Measurements from ENCODE around the gene KRT35. TPM values are rescaled to one million over a fixed set of nuclear protein-coding genes. Genes with fewer than 3 reads are reported as not detected.

KRT35 gene
- total and polyA plus RNA-seq, 2 of the 13 experiments (the other 11 are each of a cell fraction or from before 2014, with no cell fraction given), result not detected

DNA sequence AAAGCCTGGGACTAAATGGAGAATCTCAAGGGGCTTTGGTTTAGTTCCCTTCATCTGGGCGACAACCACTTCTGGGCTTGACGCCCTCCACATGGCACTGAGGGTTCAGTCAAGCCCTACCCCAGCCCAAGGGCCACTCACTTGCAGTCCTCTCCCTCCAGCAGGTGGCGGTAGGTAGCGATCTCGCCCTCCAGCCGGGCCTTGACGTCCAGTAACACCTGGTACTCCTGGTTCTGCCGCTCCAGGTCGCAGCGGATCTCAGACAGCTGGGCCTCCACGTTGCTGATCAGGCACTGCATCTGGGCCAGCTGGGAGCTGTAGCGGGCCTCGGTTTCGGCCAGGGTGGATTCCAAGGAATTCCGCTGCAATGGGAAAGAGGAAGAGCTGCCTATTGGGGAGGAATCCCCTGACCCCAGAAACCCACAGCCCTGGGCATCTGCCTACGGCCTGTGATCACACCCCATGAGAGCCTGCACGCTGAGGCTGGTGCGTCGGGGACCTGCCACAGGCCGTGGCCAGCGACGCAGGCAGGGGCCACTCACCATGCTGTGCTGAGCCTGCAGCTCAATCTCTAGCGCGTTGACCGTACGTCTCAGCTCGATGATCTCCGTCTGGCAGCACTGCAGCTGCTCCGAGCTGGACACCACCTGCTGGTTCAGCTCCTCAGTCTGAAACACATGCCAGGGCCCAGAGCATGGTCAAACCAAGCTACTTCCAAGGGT lies 6.0 kb upstream of the KRT35 start (continued):
- TF ChIP-seq, protein P1, sequence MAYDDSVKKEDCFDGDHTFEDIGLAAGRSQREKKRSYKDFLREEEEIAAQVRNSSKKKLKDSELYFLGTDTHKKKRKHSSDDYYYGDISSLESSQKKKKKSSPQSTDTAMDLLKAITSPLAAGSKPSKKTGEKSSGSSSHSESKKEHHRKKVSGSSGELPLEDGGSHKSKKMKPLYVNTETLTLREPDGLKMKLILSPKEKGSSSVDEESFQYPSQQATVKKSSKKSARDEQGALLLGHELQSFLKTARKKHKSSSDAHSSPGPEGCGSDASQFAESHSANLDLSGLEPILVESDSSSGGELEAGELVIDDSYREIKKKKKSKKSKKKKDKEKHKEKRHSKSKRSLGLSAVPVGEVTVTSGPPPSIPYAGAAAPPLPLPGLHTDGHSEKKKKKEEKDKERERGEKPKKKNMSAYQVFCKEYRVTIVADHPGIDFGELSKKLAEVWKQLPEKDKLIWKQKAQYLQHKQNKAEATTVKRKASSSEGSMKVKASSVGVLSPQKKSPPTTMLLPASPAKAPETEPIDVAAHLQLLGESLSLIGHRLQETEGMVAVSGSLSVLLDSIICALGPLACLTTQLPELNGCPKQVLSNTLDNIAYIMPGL (CRISPR knock-in tag; IDR thresholded peaks at IDR 0.05; ENCODE audit: borderline replicate concordance in 1 of 2, low read depth in 1 of 2), result 0 out of 4 replicates have a peak, but pooled peaks of 1 of the 2 experiments have one; percentile 40
- no peak for TF ChIP-seq ZNF24 (IDR thresholded peaks at IDR 0.05)
- TF ChIP-seq, protein P2, sequence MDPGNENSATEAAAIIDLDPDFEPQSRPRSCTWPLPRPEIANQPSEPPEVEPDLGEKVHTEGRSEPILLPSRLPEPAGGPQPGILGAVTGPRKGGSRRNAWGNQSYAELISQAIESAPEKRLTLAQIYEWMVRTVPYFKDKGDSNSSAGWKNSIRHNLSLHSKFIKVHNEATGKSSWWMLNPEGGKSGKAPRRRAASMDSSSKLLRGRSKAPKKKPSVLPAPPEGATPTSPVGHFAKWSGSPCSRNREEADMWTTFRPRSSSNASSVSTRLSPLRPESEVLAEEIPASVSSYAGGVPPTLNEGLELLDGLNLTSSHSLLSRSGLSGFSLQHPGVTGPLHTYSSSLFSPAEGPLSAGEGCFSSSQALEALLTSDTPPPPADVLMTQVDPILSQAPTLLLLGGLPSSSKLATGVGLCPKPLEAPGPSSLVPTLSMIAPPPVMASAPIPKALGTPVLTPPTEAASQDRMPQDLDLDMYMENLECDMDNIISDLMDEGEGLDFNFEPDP (CRISPR knock-in tag; conservative IDR thresholded peaks at IDR 0.05), result no peak
- no peak for TF ChIP-seq SNAI1 (CRISPR knock-in tag; IDR thresholded peaks at IDR 0.05; ENCODE audit: borderline replicate concordance)
- TF ChIP-seq, protein P3, sequence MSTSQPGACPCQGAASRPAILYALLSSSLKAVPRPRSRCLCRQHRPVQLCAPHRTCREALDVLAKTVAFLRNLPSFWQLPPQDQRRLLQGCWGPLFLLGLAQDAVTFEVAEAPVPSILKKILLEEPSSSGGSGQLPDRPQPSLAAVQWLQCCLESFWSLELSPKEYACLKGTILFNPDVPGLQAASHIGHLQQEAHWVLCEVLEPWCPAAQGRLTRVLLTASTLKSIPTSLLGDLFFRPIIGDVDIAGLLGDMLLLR (CRISPR knock-in tag; IDR thresholded peaks at IDR 0.05), result 0 out of 2 replicates have a peak, but pooled peaks have one; percentile 20
- no peak for TF ChIP-seq ZNF660 (CRISPR knock-in tag; IDR thresholded peaks at IDR 0.05; ENCODE audit: borderline replicate concordance, low read depth)
- 0 out of 2 replicates have a peak, but pooled peaks have one; percentile 50 for TF ChIP-seq AHR (CRISPR knock-in tag; IDR thresholded peaks at IDR 0.05)
- no peak for TF ChIP-seq RNF2 (conservative IDR thresholded peaks at IDR 0.05; ENCODE audit: low read depth)
- peak; percentile 30 for TF ChIP-seq AGO1 (IDR thresholded peaks at IDR 0.05; ENCODE audit: low read depth, low read length, poor library complexity, severe bottlenecking)
- TF ChIP-seq, protein P4, sequence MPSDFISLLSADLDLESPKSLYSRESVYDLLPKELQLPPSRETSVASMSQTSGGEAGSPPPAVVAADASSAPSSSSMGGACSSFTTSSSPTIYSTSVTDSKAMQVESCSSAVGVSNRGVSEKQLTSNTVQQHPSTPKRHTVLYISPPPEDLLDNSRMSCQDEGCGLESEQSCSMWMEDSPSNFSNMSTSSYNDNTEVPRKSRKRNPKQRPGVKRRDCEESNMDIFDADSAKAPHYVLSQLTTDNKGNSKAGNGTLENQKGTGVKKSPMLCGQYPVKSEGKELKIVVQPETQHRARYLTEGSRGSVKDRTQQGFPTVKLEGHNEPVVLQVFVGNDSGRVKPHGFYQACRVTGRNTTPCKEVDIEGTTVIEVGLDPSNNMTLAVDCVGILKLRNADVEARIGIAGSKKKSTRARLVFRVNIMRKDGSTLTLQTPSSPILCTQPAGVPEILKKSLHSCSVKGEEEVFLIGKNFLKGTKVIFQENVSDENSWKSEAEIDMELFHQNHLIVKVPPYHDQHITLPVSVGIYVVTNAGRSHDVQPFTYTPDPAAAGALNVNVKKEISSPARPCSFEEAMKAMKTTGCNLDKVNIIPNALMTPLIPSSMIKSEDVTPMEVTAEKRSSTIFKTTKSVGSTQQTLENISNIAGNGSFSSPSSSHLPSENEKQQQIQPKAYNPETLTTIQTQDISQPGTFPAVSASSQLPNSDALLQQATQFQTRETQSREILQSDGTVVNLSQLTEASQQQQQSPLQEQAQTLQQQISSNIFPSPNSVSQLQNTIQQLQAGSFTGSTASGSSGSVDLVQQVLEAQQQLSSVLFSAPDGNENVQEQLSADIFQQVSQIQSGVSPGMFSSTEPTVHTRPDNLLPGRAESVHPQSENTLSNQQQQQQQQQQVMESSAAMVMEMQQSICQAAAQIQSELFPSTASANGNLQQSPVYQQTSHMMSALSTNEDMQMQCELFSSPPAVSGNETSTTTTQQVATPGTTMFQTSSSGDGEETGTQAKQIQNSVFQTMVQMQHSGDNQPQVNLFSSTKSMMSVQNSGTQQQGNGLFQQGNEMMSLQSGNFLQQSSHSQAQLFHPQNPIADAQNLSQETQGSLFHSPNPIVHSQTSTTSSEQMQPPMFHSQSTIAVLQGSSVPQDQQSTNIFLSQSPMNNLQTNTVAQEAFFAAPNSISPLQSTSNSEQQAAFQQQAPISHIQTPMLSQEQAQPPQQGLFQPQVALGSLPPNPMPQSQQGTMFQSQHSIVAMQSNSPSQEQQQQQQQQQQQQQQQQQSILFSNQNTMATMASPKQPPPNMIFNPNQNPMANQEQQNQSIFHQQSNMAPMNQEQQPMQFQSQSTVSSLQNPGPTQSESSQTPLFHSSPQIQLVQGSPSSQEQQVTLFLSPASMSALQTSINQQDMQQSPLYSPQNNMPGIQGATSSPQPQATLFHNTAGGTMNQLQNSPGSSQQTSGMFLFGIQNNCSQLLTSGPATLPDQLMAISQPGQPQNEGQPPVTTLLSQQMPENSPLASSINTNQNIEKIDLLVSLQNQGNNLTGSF (CRISPR knock-in tag; IDR thresholded peaks at IDR 0.05), result 0 out of 2 replicates have a peak, but pooled peaks have one; percentile 26
- TF ChIP-seq, protein P5, sequence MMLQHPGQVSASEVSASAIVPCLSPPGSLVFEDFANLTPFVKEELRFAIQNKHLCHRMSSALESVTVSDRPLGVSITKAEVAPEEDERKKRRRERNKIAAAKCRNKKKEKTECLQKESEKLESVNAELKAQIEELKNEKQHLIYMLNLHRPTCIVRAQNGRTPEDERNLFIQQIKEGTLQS (CRISPR knock-in tag; IDR thresholded peaks at IDR 0.05), result 0 out of 2 replicates have a peak, but pooled peaks have one; percentile 19
- TF ChIP-seq SSRP1 (CRISPR knock-in tag; IDR thresholded peaks at IDR 0.05), result no peak
- TF ChIP-seq FLYWCH1 (CRISPR knock-in tag; IDR thresholded peaks at IDR 0.05), result no peak
- TF ChIP-seq SRY (CRISPR knock-in tag; IDR thresholded peaks at IDR 0.05), result 0 out of 2 replicates have a peak, but pooled peaks have one; percentile 33
- TF ChIP-seq CEBPG (CRISPR knock-in tag; IDR thresholded peaks at IDR 0.05), result 0 out of 2 replicates have a peak, but pooled peaks have one; percentile 5
- 0 out of 2 replicates have a peak, but pooled peaks have one; percentile 40 for TF ChIP-seq NFKB2 (CRISPR knock-in tag; IDR thresholded peaks at IDR 0.05; ENCODE audit: borderline replicate concordance)
- 0 out of 2 replicates have a peak, but pooled peaks have one; percentile 25 for TF ChIP-seq MYC (CRISPR knock-in tag; IDR thresholded peaks at IDR 0.05; ENCODE audit: borderline replicate concordance)
- peak; percentile 78 for TF ChIP-seq STAG1 (CRISPR knock-in tag; IDR thresholded peaks at IDR 0.05)
